Keratinocyte (primary cell): ENCODE results near the gene BLOC1S2.

Experiments used
- CTCF ChIP-seq, 3 experiments: IDR thresholded peaks in 1 of 3; conservative IDR thresholded peaks in 1 of 3; optimal IDR thresholded peaks in 1 of 3; 2 replicates in 2 of 3; 3 replicates in 1 of 3; pipeline versions ENCODE3 to v1.5.1; 2011; ENCODE audit warnings: low read length in 3 of 3, mild to moderate bottlenecking in 3 of 3, moderate library complexity in 2 of 3, control low read depth in 1 of 3, inconsistent platforms in 1 of 3; ENCODE audit not compliant: insufficient read depth in 2 of 3; ENCODE audit errors: extremely low read depth in 1 of 3
- EZH2 ChIP-seq: IDR thresholded peaks from one replicate; pipeline ENCODE4 v1.6.1; 2012; ENCODE audit warnings: inconsistent platforms, mild to moderate bottlenecking, low read length, moderate library complexity

GRCh38 chr10:100282907-100283306 lies 3.6 kb downstream of the BLOC1S2 start:
- TF ChIP-seq CTCF (optimal IDR thresholded peaks at IDR 0.05 in 1 of 3, IDR thresholded peaks at IDR 0.05 in 1 of 3, conservative IDR thresholded peaks at IDR 0.05 in 1 of 3; ENCODE audit: extremely low read depth in 1 of 3, insufficient read depth in 2 of 3, low read length in 3 of 3): no peak
- TF ChIP-seq EZH2: no peak
